Measurements from ENCODE around the gene ORC4. TPM values are rescaled to one million over a fixed set of nuclear protein-coding genes. Genes with fewer than 3 reads are reported as not detected.
A peak's percentile ranks its signal among the peaks of the same experiment; 100 is the strongest.

ORC4 gene
- total RNA-seq, 1 experiment from 2014 or later = 72.9 TPM

GRCh38 chr2:148021059-148021861 is 723 bp upstream of the ORC4 start, which contains the start of gene MBD5:
Gene MBD5, plus strand, starts transcription at chr2:148021091.
- Histone ChIP-seq H3K23ac (ENCODE audit: insufficient read length, low read depth, low read length) (no peak within 1 kb of the TSS), H3T11ph (ENCODE audit: low read length) (no peak within 1 kb of the TSS), H2BK120ac (ENCODE audit: low read depth, low read length, poor library complexity, severe bottlenecking) (no peak within 1 kb of the TSS), H4K8ac (replicated peaks; ENCODE audit: insufficient read length, low read depth, low read length) (no peak within 1 kb of the TSS), H3K27me3 (ENCODE audit: insufficient read depth, low read length) (no peaks in the 10 kb centered on the region), H2AK5ac (ENCODE audit: insufficient read length, low read length) (no peak within 1 kb of the TSS), H3K23me2 (ENCODE audit: insufficient read length, low read depth, low read length, poor library complexity, severe bottlenecking) (peaks cover 12% of the 10 kb centered on the region), H3K4ac (ENCODE audit: low read depth, low read length) (no peak within 1 kb of the TSS), H3K79me1 (ENCODE audit: insufficient read depth, low read depth, low read length, poor library complexity, severe bottlenecking) (peaks cover under 1% of the 10 kb centered on the region), H3K4me2 (ENCODE audit: insufficient read depth, insufficient read length, low read length) (peak within 1 kb of the TSS; percentile 98), H2BK5ac (ENCODE audit: insufficient read length, low read length) (peak within 1 kb of the TSS; percentile 42), H3K4me1 (ENCODE audit: insufficient read depth, low read length) (no peaks in the 10 kb centered on the region), H3K9ac (ENCODE audit: extremely low read depth, insufficient read length, low read length) (peak within 1 kb of the TSS; percentile 89), H3K18ac (ENCODE audit: insufficient read length, low read depth, low read length) (peak within 1 kb of the TSS; percentile 51), H4K20me1 (ENCODE audit: control insufficient read depth, insufficient read depth, insufficient read length) (no peaks in the 10 kb centered on the region), H3K79me2 (ENCODE audit: insufficient read depth, low read length) (peaks cover 40% of the 10 kb centered on the region; the same call in 1 of the 2 replicates), H3K56ac (ENCODE audit: insufficient read length, low read depth, low read length) (peak within 1 kb of the TSS; percentile 19), H4K91ac (ENCODE audit: insufficient read length, low read depth, low read length) (no peak within 1 kb of the TSS), H2BK20ac (ENCODE audit: low read depth, low read length, poor library complexity, severe bottlenecking) (no peak within 1 kb of the TSS), H3K9me3 (ENCODE audit: control insufficient read depth, low read depth, low read length) (no peaks in the 10 kb centered on the region), H2BK12ac (ENCODE audit: insufficient read length, low read depth, low read length) (no peak within 1 kb of the TSS), H4K5ac (ENCODE audit: insufficient read length, low read depth, low read length) (no peak within 1 kb of the TSS), H2AFZ (ENCODE audit: low read length) (no peak within 1 kb of the TSS), H3K14ac (ENCODE audit: insufficient read depth, low read length) (peak within 1 kb of the TSS; percentile 72), H2BK15ac (ENCODE audit: low read depth, low read length) (no peak within 1 kb of the TSS), H3K27ac (ENCODE audit: insufficient read length, low read depth, low read length) (peak within 1 kb of the TSS; percentile 31)
- H3K27me3 Mint-ChIP-seq (ENCODE audit: low read depth) = no peaks in the 10 kb centered on the region
- H3K27ac Mint-ChIP-seq = peak within 1 kb of the TSS; percentile 99 to 100 (median 99)
- H3K9me3 Mint-ChIP-seq = no peaks in the 10 kb centered on the region
- TF ChIP-seq, protein P1, sequence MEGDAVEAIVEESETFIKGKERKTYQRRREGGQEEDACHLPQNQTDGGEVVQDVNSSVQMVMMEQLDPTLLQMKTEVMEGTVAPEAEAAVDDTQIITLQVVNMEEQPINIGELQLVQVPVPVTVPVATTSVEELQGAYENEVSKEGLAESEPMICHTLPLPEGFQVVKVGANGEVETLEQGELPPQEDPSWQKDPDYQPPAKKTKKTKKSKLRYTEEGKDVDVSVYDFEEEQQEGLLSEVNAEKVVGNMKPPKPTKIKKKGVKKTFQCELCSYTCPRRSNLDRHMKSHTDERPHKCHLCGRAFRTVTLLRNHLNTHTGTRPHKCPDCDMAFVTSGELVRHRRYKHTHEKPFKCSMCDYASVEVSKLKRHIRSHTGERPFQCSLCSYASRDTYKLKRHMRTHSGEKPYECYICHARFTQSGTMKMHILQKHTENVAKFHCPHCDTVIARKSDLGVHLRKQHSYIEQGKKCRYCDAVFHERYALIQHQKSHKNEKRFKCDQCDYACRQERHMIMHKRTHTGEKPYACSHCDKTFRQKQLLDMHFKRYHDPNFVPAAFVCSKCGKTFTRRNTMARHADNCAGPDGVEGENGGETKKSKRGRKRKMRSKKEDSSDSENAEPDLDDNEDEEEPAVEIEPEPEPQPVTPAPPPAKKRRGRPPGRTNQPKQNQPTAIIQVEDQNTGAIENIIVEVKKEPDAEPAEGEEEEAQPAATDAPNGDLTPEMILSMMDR (conservative IDR thresholded peaks at IDR 0.05) = no peak
- H3K36me3 Mint-ChIP-seq (ENCODE audit: insufficient read depth in 1 of 3, low read depth in 3 of 3) = peaks cover 0 to 6% (median 6%) of the 10 kb centered on the region in 3 experiments; a peak in 4 of 7 replicates
- no CpG with 5 or more reads among the region's 11 CpGs for WGBS (ENCODE audit: extremely low coverage, insufficient read length, low lambda C conversion rate)
- peak within 1 kb of the TSS; percentile 98 to 100 for H3K4me3 Mint-ChIP-seq
- peaks cover 32 to 38% of the 10 kb centered on the region in 2 experiments for H3K4me1 Mint-ChIP-seq
- peak; percentile 67 for DNase-seq
